Omental fat pad (tissue), 4 donors: ENCODE data around the gene THRB. TPM values are rescaled to one million over a fixed set of nuclear protein-coding genes. Genes with fewer than 3 reads are reported as not detected.
A peak's percentile ranks its signal among the peaks of the same experiment; 100 is the strongest.

ENCODE experiments used
- ATAC-seq: fragments of 150-250 bp; one replicate; pipeline ENCODE4 v1.9.1; 2016; ENCODE audit warnings: mild to moderate bottlenecking, moderate library complexity; ENCODE audit not compliant: low FRiP score
- DNase-seq: peaks from one replicate; pipeline ENCODE4 v3.0.0-alpha.2; 2019; ENCODE audit warnings: low spot score
- total RNA-seq, 4 donors: library from RNA; depleted of rRNA; stranded (reverse); fragments of >200 nt; gene quantifications; one replicate each; pipeline ENCODE4 v1.1.0, GENCODE V29; 2016
- TF ChIP-seq, protein P1 (sequence below), 3 donors: fragments of 450-650 bp; IDR thresholded peaks; one replicate each; pipeline ENCODE4 v1.5.1; 2016 to 2017; ENCODE audit warnings: antibody characterized with exemption in 3 of 3, mild to moderate bottlenecking in 3 of 3, moderate library complexity in 2 of 3

Gene THRB
- 10 to 100 TPM; 18.6 to 28.0 (median 23.9) TPM for total RNA-seq

DNA sequence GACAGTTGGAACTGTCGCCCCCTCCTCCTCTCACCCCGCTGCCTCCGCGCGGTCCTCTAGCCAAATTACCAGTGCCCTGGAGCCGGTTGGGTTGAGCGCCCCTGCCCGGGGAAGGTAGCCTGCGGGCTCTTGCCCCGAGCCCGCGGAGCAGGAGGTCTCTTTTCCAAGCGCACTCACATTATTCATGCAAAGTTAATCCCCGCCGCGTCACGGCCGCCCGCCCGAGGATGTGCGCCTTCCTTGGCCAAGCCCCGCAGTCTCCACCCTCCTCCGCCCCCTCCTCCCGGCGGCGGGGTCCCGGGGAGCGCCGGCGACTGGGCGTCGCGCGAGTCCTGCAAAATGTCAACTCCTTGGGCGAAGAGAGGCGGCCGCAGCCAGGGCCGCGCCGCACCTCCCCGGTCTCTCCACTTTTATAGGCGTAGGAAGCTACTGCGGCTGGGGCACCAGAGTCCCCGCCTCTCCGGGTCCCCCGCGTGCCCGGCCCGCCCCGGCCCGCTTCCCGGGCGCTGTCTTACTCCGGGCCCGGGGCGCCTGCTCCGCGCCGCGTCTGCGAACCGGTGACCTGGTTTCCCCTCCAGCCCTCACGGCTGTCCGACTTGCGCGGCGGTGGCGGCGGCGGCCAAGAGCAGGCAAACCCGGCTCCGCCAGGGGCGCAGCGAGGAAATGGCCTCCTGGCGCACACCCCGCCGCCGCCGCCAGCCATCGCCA, at the start of gene THRB:
TSS of gene THRB (minus strand) at position 233 of the 708 bp plus-strand sequence.
- DNase-seq (peak; percentile 28), ATAC-seq (peak; percentile 75)
- TF ChIP-seq, protein P1, sequence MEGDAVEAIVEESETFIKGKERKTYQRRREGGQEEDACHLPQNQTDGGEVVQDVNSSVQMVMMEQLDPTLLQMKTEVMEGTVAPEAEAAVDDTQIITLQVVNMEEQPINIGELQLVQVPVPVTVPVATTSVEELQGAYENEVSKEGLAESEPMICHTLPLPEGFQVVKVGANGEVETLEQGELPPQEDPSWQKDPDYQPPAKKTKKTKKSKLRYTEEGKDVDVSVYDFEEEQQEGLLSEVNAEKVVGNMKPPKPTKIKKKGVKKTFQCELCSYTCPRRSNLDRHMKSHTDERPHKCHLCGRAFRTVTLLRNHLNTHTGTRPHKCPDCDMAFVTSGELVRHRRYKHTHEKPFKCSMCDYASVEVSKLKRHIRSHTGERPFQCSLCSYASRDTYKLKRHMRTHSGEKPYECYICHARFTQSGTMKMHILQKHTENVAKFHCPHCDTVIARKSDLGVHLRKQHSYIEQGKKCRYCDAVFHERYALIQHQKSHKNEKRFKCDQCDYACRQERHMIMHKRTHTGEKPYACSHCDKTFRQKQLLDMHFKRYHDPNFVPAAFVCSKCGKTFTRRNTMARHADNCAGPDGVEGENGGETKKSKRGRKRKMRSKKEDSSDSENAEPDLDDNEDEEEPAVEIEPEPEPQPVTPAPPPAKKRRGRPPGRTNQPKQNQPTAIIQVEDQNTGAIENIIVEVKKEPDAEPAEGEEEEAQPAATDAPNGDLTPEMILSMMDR (IDR thresholded peaks at IDR 0.05): no peak

- DNase-seq (no peak), ATAC-seq (no peak)
- TF ChIP-seq, protein P1 (IDR thresholded peaks at IDR 0.05): no peak
Observed at GRCh38 chr3:24541935-24542334, 47.3 kb upstream of the THRB start.

DNA sequence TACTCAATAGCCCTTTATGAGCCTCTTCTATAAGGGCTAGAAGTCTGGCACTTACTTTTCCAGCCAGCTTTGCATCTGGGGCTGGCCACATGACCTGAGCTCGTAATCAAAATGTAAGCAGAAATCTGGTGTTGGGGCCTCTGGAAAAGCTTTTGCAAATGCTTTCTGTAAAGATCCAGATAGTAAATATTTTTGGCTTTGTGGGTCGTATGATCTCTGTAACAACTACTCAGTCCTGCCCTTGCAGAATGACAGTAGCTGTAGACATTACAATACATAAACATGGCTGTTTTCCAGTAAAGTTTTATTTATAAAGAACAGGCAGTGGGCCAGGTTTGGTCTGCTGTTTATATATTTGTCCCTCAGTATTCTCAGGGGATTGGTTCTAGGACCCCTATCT, 46.2 kb upstream of the THRB start:
- TF ChIP-seq, protein P1 (IDR thresholded peaks at IDR 0.05): no peak
- DNase-seq (no peak), ATAC-seq (no peak)

DNA sequence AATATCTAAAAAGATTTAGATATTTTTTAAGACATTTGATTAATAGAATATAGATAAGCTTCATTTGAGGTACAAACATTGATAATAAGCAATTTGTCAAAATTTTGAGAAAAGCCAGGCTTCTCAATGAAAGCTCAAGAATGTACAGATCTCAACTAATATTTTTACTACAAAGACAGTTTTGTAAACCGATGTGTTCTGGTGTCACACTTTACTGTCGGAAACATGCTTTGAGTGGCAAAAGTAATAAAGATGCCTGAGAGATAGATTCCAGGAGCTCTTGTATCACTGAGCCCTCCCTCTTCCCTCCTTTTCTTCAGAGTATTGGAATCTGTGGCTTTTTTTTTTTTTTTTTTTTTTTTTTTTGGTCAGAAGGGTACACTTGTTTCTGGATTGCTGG, 45.0 kb upstream of the THRB start:
- DNase-seq: no peak
- TF ChIP-seq, protein P1 (IDR thresholded peaks at IDR 0.05): no peak
- ATAC-seq: no peak

- ATAC-seq: no peak
- DNase-seq: no peak
- TF ChIP-seq, protein P1 (IDR thresholded peaks at IDR 0.05): no peak
Observed at GRCh38 chr3:24538891-24539290, 44.2 kb upstream of the THRB start.

DNA sequence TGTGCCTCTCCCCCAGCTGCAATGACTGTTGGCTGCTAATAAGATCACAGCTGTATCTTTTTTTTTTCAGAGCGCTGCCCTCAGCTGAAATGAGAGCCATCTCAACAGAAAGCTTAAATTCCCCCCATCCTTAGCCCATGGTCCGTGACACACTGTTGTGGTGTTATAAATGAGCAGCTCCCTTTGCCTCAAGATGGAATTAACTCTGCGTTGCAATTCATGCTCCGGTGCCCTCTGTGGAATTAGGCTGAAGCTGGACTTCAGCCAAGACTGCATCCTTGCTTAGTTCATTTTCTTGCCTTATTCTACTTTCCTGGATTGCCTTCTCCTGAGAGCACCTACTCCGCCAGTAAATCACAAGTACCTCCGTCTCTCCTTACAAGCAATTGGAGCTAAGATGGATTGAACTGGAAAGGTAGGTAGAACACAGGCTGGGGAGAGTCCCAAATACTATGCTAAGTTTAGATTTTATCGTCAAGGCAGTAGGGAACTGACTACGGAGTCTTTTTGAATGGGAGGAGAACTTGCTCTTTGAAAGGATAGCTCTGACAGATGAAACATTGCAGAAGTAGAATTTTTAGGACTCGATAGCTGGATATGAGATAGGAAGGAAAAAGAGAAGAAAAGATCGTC, 39.0 kb upstream of the THRB start:
- ATAC-seq (no peak), DNase-seq (no peak)
- TF ChIP-seq, protein P1 (IDR thresholded peaks at IDR 0.05): no peak

DNA sequence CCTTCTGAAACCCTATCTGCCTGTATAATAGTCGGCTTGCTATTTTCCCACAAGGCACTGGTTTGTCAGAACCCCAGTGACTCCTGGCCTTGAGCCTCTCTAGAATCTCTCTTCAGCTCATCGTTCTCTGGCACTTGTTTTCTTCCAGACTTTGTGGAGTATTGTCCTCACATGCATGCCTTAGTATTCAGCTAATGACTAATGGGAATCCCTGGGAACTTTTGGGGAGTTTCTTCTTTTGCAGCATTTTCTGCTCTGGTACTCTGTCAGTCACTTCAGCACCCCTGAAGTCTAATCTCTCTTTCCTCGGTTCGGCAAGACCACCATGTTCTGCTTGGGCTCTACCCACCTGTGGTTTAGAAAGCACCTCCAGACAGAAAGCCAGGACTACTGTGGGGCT, 35.8 kb upstream of the THRB start:
- ATAC-seq: no peak
- TF ChIP-seq, protein P1 (IDR thresholded peaks at IDR 0.05): no peak

More for the DNA sequence above, 35.8 kb upstream of the THRB start:
- DNase-seq: no peak
